HepG2 (cell line): ENCODE data around the gene RARA. TPM values are rescaled to one million over a fixed set of nuclear protein-coding genes. Genes with fewer than 3 reads are reported as not detected.

Source experiments
- ARNTL ChIP-seq: sonication (generic); formaldehyde crosslinking; IDR thresholded peaks from 2 replicates; pipeline ENCODE4 v1.4.0; 2020; ENCODE audit warnings: mild to moderate bottlenecking, missing genetic modification reagents
- CHD2 ChIP-seq: IDR thresholded peaks from 2 replicates; pipeline ENCODE4 v1.6.1; 2011; ENCODE audit warnings: low read depth, low read length, improper control_type of control experiment
- EEA1 ChIP-seq: sonication (generic); formaldehyde crosslinking; IDR thresholded peaks from 2 replicates; pipeline ENCODE4 v1.5.1; 2020; ENCODE audit warnings: mild to moderate bottlenecking, missing genetic modification reagents, borderline replicate concordance
- ELF3 ChIP-seq: IDR thresholded peaks from 2 replicates; pipeline ENCODE4 v1.6.1; 2016; ENCODE audit warnings: missing genetic modification reagents, missing compliant biosample characterization
- MAFF ChIP-seq: IDR thresholded peaks from 2 replicates; pipeline ENCODE4 v1.6.1; 2011; ENCODE audit warnings: low read depth, low read length, improper control_type of control experiment
- NFYB ChIP-seq: sonication (generic); formaldehyde crosslinking; IDR thresholded peaks from 2 replicates; pipeline ENCODE4 v1.4.0; 2020; ENCODE audit warnings: missing genetic modification reagents
- NR2F2 ChIP-seq: IDR thresholded peaks from 2 replicates; pipeline ENCODE4 v1.6.1; 2012; ENCODE audit warnings: low read depth, inconsistent platforms, borderline replicate concordance
- RXRA ChIP-seq: sonication (generic); formaldehyde crosslinking; IDR thresholded peaks from 2 replicates; pipeline ENCODE4 v1.5.1; 2020; ENCODE audit warnings: missing genetic modification reagents
- SOX13 ChIP-seq, 3 experiments: fragments of 450-650 bp in 1 of 3; sonication (generic) in 1 of 3; formaldehyde crosslinking in 1 of 3; IDR thresholded peaks in 2 of 3; conservative IDR thresholded peaks in 1 of 3; 2 replicates each; pipeline versions ENCODE4 v1.5.0 to v1.6.1; 2016 to 2020; ENCODE audit warnings: antibody characterized with exemption in 1 of 3, mild to moderate bottlenecking in 1 of 3, missing compliant biosample characterization in 1 of 3, missing genetic modification reagents in 1 of 3, moderate library complexity in 1 of 3
- ZKSCAN5 ChIP-seq: sonication (generic); formaldehyde crosslinking; IDR thresholded peaks from 2 replicates; pipeline ENCODE4 v1.5.1; 2020; ENCODE audit warnings: mild to moderate bottlenecking, missing genetic modification reagents
- ZNF12 ChIP-seq: sonication (generic); formaldehyde crosslinking; IDR thresholded peaks from 2 replicates; pipeline ENCODE4 v1.5.0; 2020; ENCODE audit warnings: missing genetic modification reagents
- ZNF274 ChIP-seq: sonication (generic); formaldehyde crosslinking; IDR thresholded peaks from 2 replicates; pipeline ENCODE4 v1.5.1; 2020; ENCODE audit warnings: mild to moderate bottlenecking, missing genetic modification reagents
- ZNF512 ChIP-seq: sonication (generic); formaldehyde crosslinking; IDR thresholded peaks from 2 replicates; pipeline ENCODE4 v1.4.0; 2020; ENCODE audit warnings: mild to moderate bottlenecking, missing genetic modification reagents
- ZNF546 ChIP-seq: sonication (generic); formaldehyde crosslinking; conservative IDR thresholded peaks from 2 replicates; pipeline ENCODE4 v1.8.1; 2023; ENCODE audit warnings: mild to moderate bottlenecking, missing genetic modification reagents
- ZNF616 ChIP-seq: sonication (generic); formaldehyde crosslinking; IDR thresholded peaks from 2 replicates; pipeline ENCODE4 v1.5.0; 2020; ENCODE audit warnings: low read depth, mild to moderate bottlenecking, missing genetic modification reagents
- ZNF776 ChIP-seq: sonication (generic); formaldehyde crosslinking; IDR thresholded peaks from 2 replicates; pipeline ENCODE4 v1.4.0; 2020; ENCODE audit warnings: mild to moderate bottlenecking, missing genetic modification reagents
- ZSCAN22 ChIP-seq: sonication (generic); formaldehyde crosslinking; IDR thresholded peaks from 2 replicates; pipeline ENCODE4 v1.4.0; 2020; ENCODE audit warnings: mild to moderate bottlenecking, missing genetic modification reagents
- polyA plus RNA-seq, 8 experiments: library from polyadenylated mRNA; depleted of rRNA in 3 of 8; stranded (reverse) in 7 of 8; unstranded in 1 of 8; fragments of >200 nt; fragmentation: Illumina TruSeq in 4 of 8; extraction: Trizol in 4 of 8; gene quantifications; 2 replicates each; pipeline versions ENCODE4 v1.2.1 to v1.2.3, GENCODE V29; 2011 to 2016; ENCODE audit warnings: low read depth in 4 of 8, missing spikeins in 1 of 8, mixed read lengths in 1 of 8; ENCODE audit not compliant: insufficient read depth in 1 of 8
- total RNA-seq, 5 experiments: library from RNA; depleted of rRNA; stranded (reverse); fragments of >200 nt; fragmentation: Illumina TruSeq; extraction: Trizol; gene quantifications; 2 replicates each; pipeline ENCODE4 v1.2.3, GENCODE V29; 2016; ENCODE audit warnings: low read depth in 1 of 5
- TF ChIP-seq, protein P1 (sequence below): sonication (generic); formaldehyde crosslinking; IDR thresholded peaks from 2 replicates; pipeline ENCODE4 v1.9.0; 2022; ENCODE audit warnings: low read depth, missing genetic modification reagents
- TF ChIP-seq, protein P2 (sequence below): sonication (generic); formaldehyde crosslinking; IDR thresholded peaks from 2 replicates; pipeline ENCODE4 v1.4.0; 2020; ENCODE audit warnings: missing genetic modification reagents
- TF ChIP-seq, protein P3 (sequence below): sonication (generic); formaldehyde crosslinking; IDR thresholded peaks from 2 replicates; pipeline ENCODE4 v1.5.0; 2020; ENCODE audit warnings: mild to moderate bottlenecking, missing genetic modification reagents
- TF ChIP-seq, protein P4 (sequence below): sonication (generic); formaldehyde crosslinking; IDR thresholded peaks from 2 replicates; pipeline ENCODE4 v1.8.0; 2023; ENCODE audit warnings: mild to moderate bottlenecking, missing genetic modification reagents

RARA gene
- total and polyA plus RNA-seq, 2 of the 13 experiments (the other 11 are each of a cell fraction or from before 2014, with no cell fraction given): 6.4 to 8.6 TPM

GRCh38 chr17:40355123-40355803 is 46.3 kb downstream of the RARA start (continued):
- TF ChIP-seq NR2F2 (no peak), ZNF12 (CRISPR knock-in tag) (no peak), ZNF512 (no peak), NFYB (CRISPR knock-in tag) (no peak), MAFF (no peak), ARNTL (CRISPR knock-in tag) (no peak), SOX13 (IDR thresholded peaks at IDR 0.05) (no peak), SOX13 (CRISPR knock-in tag; conservative IDR thresholded peaks at IDR 0.05 in 1 of 2, IDR thresholded peaks at IDR 0.05 in 1 of 2) (peak in 1 of 2 experiments; percentile 9; a peak in 1 of 4 replicates), ZSCAN22 (CRISPR knock-in tag) (no peak), ZKSCAN5 (CRISPR knock-in tag) (no peak), ZNF616 (0 out of 2 replicates have a peak, but pooled peaks have one; percentile 82), EEA1 (CRISPR knock-in tag) (no peak), ZNF274 (CRISPR knock-in tag) (0 out of 2 replicates have a peak, but pooled peaks have one; percentile 86), ZNF776 (CRISPR knock-in tag) (peak; percentile 73; the same call in 1 of the 2 replicates), RXRA (CRISPR knock-in tag) (0 out of 2 replicates have a peak, but pooled peaks have one; percentile 57), CHD2 (peak; percentile 48; the same call in 1 of the 2 replicates), ELF3 (CRISPR knock-in tag) (no peak), ZNF546 (no peak)
- TF ChIP-seq, protein P1, sequence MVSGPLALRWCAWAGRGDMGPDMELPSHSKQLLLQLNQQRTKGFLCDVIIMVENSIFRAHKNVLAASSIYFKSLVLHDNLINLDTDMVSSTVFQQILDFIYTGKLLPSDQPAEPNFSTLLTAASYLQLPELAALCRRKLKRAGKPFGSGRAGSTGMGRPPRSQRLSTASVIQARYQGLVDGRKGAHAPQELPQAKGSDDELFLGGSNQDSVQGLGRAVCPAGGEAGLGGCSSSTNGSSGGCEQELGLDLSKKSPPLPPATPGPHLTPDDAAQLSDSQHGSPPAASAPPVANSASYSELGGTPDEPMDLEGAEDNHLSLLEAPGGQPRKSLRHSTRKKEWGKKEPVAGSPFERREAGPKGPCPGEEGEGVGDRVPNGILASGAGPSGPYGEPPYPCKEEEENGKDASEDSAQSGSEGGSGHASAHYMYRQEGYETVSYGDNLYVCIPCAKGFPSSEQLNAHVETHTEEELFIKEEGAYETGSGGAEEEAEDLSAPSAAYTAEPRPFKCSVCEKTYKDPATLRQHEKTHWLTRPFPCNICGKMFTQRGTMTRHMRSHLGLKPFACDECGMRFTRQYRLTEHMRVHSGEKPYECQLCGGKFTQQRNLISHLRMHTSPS (CRISPR knock-in tag): peak; percentile 65; the same call in 1 of the 2 replicates
- TF ChIP-seq, protein P2, sequence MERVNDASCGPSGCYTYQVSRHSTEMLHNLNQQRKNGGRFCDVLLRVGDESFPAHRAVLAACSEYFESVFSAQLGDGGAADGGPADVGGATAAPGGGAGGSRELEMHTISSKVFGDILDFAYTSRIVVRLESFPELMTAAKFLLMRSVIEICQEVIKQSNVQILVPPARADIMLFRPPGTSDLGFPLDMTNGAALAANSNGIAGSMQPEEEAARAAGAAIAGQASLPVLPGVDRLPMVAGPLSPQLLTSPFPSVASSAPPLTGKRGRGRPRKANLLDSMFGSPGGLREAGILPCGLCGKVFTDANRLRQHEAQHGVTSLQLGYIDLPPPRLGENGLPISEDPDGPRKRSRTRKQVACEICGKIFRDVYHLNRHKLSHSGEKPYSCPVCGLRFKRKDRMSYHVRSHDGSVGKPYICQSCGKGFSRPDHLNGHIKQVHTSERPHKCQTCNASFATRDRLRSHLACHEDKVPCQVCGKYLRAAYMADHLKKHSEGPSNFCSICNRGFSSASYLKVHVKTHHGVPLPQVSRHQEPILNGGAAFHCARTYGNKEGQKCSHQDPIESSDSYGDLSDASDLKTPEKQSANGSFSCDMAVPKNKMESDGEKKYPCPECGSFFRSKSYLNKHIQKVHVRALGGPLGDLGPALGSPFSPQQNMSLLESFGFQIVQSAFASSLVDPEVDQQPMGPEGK (CRISPR knock-in tag): peak; percentile 82
- TF ChIP-seq, protein P3, sequence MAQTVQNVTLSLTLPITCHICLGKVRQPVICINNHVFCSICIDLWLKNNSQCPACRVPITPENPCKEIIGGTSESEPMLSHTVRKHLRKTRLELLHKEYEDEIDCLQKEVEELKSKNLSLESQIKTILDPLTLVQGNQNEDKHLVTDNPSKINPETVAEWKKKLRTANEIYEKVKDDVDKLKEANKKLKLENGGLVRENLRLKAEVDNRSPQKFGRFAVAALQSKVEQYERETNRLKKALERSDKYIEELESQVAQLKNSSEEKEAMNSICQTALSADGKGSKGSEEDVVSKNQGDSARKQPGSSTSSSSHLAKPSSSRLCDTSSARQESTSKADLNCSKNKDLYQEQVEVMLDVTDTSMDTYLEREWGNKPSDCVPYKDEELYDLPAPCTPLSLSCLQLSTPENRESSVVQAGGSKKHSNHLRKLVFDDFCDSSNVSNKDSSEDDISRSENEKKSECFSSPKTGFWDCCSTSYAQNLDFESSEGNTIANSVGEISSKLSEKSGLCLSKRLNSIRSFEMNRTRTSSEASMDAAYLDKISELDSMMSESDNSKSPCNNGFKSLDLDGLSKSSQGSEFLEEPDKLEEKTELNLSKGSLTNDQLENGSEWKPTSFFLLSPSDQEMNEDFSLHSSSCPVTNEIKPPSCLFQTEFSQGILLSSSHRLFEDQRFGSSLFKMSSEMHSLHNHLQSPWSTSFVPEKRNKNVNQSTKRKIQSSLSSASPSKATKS (CRISPR knock-in tag): no peak
- TF ChIP-seq, protein P4, sequence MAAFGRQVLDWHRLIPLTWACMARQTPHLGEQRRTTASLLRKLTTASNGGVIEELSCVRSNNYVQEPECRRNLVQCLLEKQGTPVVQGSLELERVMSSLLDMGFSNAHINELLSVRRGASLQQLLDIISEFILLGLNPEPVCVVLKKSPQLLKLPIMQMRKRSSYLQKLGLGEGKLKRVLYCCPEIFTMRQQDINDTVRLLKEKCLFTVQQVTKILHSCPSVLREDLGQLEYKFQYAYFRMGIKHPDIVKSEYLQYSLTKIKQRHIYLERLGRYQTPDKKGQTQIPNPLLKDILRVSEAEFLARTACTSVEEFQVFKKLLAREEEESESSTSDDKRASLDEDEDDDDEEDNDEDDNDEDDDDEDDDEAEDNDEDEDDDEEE (CRISPR knock-in tag): no peak
